IMR-90 (cell line): Measurements from ENCODE around the gene AK2. TPM values are rescaled to one million over a fixed set of nuclear protein-coding genes. Genes with fewer than 3 reads are reported as not detected.

Experiments used
- ATAC-seq: fragments of 200-7000 bp; cut with Tn5 transposase; 2 replicates; pipeline ENCODE4 v1.9.1; 2020; ENCODE audit warnings: low read depth, mild to moderate bottlenecking, moderate library complexity
- BruUV-seq: library from RNA; stranded (reverse); fragments of 400-500 nt; replicated peaks from 2 replicates; lab custom pipeline; 2021; lab: Mats Ljungman, UMichigan
- CTCF ChIA-PET: fragments of 300-600 bp; formaldehyde crosslinking; extraction: SDS; loops from one replicate; lab custom pipeline; 2021; ENCODE audit warnings: antibody characterized with exemption; lab: Yijun Ruan, JAX
- POLR2A ChIA-PET: fragments of 300-600 bp; sonication (Branson Sonifier 250); formaldehyde crosslinking; loops from one replicate; lab custom pipeline; 2022; ENCODE audit warnings: antibody characterized with exemption; ENCODE audit not compliant: unreplicated experiment; lab: Charles Lee
- DNase-seq: peaks from one replicate; pipeline ENCODE4 v3.0.0; 2013
- H2AFZ ChIP-seq: replicated peaks from 2 replicates; pipeline ENCODE3; 2013; ENCODE audit warnings: low read length, mild to moderate bottlenecking; ENCODE audit not compliant: poor library complexity
- H2AK5ac ChIP-seq: 2 replicates; pipeline ENCODE4 v1.6.1; 2013; ENCODE audit warnings: low read depth, low read length, inconsistent platforms
- H2AK9ac ChIP-seq: replicated peaks from 2 replicates; pipeline ENCODE3; 2013; ENCODE audit warnings: mild to moderate bottlenecking, low read depth, low read length, moderate library complexity; ENCODE audit not compliant: poor library complexity
- H2BK120ac ChIP-seq: 2 replicates; pipeline ENCODE4 v1.6.1; 2013; ENCODE audit warnings: low read depth, low read length, inconsistent platforms
- H2BK15ac ChIP-seq: 3 replicates; pipeline ENCODE4 v1.6.1; 2013; ENCODE audit warnings: low read depth, low read length, inconsistent platforms
- H2BK20ac ChIP-seq: 2 replicates; pipeline ENCODE4 v1.6.1; 2013; ENCODE audit warnings: low read depth, mild to moderate bottlenecking, inconsistent platforms, low read length, moderate library complexity
- H2BK5ac ChIP-seq: 2 replicates; pipeline ENCODE4 v1.6.1; 2013; ENCODE audit warnings: mild to moderate bottlenecking, low read depth, low read length, inconsistent platforms; ENCODE audit not compliant: poor library complexity, severe bottlenecking
- H3K14ac ChIP-seq: replicated peaks from 2 replicates; pipeline ENCODE4 v1.6.1; 2013; ENCODE audit warnings: low read depth, low read length, inconsistent platforms
- H3K18ac ChIP-seq: 2 replicates; pipeline ENCODE4 v1.6.1; 2013; ENCODE audit warnings: low read depth, low read length, control low read depth
- H3K23ac ChIP-seq: 2 replicates; pipeline ENCODE4 v1.6.1; 2013; ENCODE audit warnings: low read depth, low read length, inconsistent platforms
- H3K27ac ChIP-seq: 2 replicates; pipeline ENCODE4 v1.5.1; 2013; ENCODE audit warnings: mild to moderate bottlenecking, control low read depth, low read length; ENCODE audit not compliant: insufficient read depth
- H3K27me3 ChIP-seq: 2 replicates; pipeline ENCODE4 v1.6.1; 2013; ENCODE audit warnings: low read length; ENCODE audit not compliant: control insufficient read depth, insufficient read depth
- H3K36me3 ChIP-seq: 2 replicates; pipeline ENCODE4 v1.6.1; 2013; ENCODE audit warnings: low read length, mixed read lengths; ENCODE audit not compliant: control insufficient read depth, insufficient read depth
- H3K4ac ChIP-seq: 2 replicates; pipeline ENCODE4 v1.6.1; 2013; ENCODE audit warnings: low read depth, low read length, inconsistent platforms
- H3K4me1 ChIP-seq: 2 replicates; pipeline ENCODE4 v1.6.1; 2013; ENCODE audit warnings: low read length, mixed read lengths; ENCODE audit not compliant: control insufficient read depth, insufficient read depth
- H3K4me2 ChIP-seq: 2 replicates; pipeline ENCODE4 v1.6.1; 2013; ENCODE audit warnings: low read depth, mild to moderate bottlenecking, control low read depth, low read length, moderate library complexity
- H3K4me3 ChIP-seq: 2 replicates; pipeline ENCODE4 v1.5.1; 2013; ENCODE audit warnings: low read depth, mild to moderate bottlenecking, control low read depth, low read length, moderate library complexity; ENCODE audit not compliant: insufficient read depth
- H3K56ac ChIP-seq: 2 replicates; pipeline ENCODE4 v1.6.1; 2013; ENCODE audit warnings: low read length, inconsistent platforms; ENCODE audit not compliant: insufficient read depth; ENCODE audit errors: extremely low read depth
- H3K79me1 ChIP-seq, 2 experiments: 2 replicates each; pipeline ENCODE4 v1.6.1; 2013; ENCODE audit warnings: low read length in 2 of 2, inconsistent platforms in 1 of 2, low read depth in 1 of 2
- H3K9ac ChIP-seq: 2 replicates; pipeline ENCODE4 v1.6.1; 2013; ENCODE audit warnings: low read depth, low read length, control low read depth
- H3K9me1 ChIP-seq: 2 replicates; pipeline ENCODE4 v1.6.1; 2013; ENCODE audit warnings: low read length, inconsistent platforms; ENCODE audit not compliant: insufficient read depth
- H3K9me3 ChIP-seq: 2 replicates; pipeline ENCODE4 v1.6.1; 2013; ENCODE audit warnings: low read length; ENCODE audit not compliant: control insufficient read depth, insufficient read depth
- H4K20me1 ChIP-seq: 2 replicates; pipeline ENCODE4 v1.6.1; 2013; ENCODE audit warnings: low read length, inconsistent platforms; ENCODE audit not compliant: insufficient read depth
- H4K5ac ChIP-seq: 2 replicates; pipeline ENCODE4 v1.6.1; 2013; ENCODE audit warnings: mild to moderate bottlenecking, low read depth, low read length, control low read depth
- H4K8ac ChIP-seq, 2 experiments: 2 replicates each; pipeline ENCODE4 v1.6.1; 2013; ENCODE audit warnings: low read depth in 2 of 2, low read length in 2 of 2, control low read depth in 1 of 2, inconsistent platforms in 1 of 2
- H4K91ac ChIP-seq: 2 replicates; pipeline ENCODE4 v1.6.1; 2013; ENCODE audit warnings: low read depth, low read length, inconsistent platforms; ENCODE audit not compliant: insufficient read depth
- CEBPB ChIP-seq: IDR thresholded peaks from 2 replicates; pipeline ENCODE4 v1.6.1; 2012; ENCODE audit warnings: low read depth, low read length, improper control_type of control experiment
- WGBS, 2 experiments: methylation state at CpG; one replicate each; pipeline versions ENCODE4 v1.1.5 to v1.1.7; 2013; ENCODE audit warnings: missing lambda C conversion rate in 2 of 2; ENCODE audit not compliant: insufficient read length in 1 of 2; ENCODE audit errors: extremely low coverage in 2 of 2; 5-methylcytosine and 5-hydroxymethylcytosine counted together
- dilution Hi-C: fragments of 300-500 bp; cut with HindIII; formaldehyde crosslinking; loops from one replicate; pipeline ENCODE4 v1.14.3; 2018; ENCODE audit warnings: low sequenced_read_pairs; ENCODE audit not compliant: unreplicated experiment
- in situ Hi-C: fragments of 300-500 bp; cut with MboI; formaldehyde crosslinking; loops from 3 replicates; pipeline ENCODE4 v1.14.3; 2019; ENCODE audit warnings: low sequenced_read_pairs, inconsistent platforms, mixed read lengths
- intact Hi-C: fragments of 100-400 bp; cut with micrococcal nuclease; formaldehyde crosslinking; loops from 2 replicates; pipeline ENCODE4 v1.10.0; 2022
- polyA plus RNA-seq, 3 experiments: library from polyadenylated mRNA; depleted of rRNA; stranded (reverse); fragments of >200 nt; gene quantifications; 2 replicates each; pipeline ENCODE4 v1.2.3, GENCODE V29; 2012; ENCODE audit warnings: low replicate concordance in 1 of 3
- total RNA-seq: library from RNA; depleted of rRNA; stranded (reverse); fragments of >200 nt; gene quantifications from 2 replicates; pipeline ENCODE4 v1.2.3, GENCODE V29; 2012

The AK2 gene
- total and polyA plus RNA-seq, 2 of the 4 experiments (the other 2 are of a cell fraction): 118 to 203 TPM

GRCh38 chr1:32998064-32998463 lies 38.6 kb downstream of the AK2 start:
- no peak overlapping the region for H2BK20ac ChIP-seq
- no peak overlapping the region for H3K4me2 ChIP-seq
- no peak overlapping the region for H2BK15ac ChIP-seq
- no peak for DNase-seq
- peaks cover 0 to 15% of the 10 kb centered on the region in 2 experiments; a peak in 2 of 4 replicates for H3K79me1 ChIP-seq
- ChIA-PET POLR2A (interaction anchor here (0.5 kb wide), 1 partner anchor 798 kb away, joined by 11 read pairs; the partner anchor contains the start of gene CCDC28B), CTCF (interaction anchor here (1.1 to 2.6 kb wide), 2 partner anchors 9 to 64 kb away, joined by 3 to 10 read pairs; no protein-coding TSS in a partner anchor)
- H2AK9ac ChIP-seq: peak overlapping the region; percentile 5
- no peaks in the 10 kb centered on the region for H3K27me3 ChIP-seq
- H2BK120ac ChIP-seq: no peak overlapping the region
- no peak overlapping the region for H2AFZ ChIP-seq
- H3K23ac ChIP-seq: no peak overlapping the region
- H3K56ac ChIP-seq: no peak overlapping the region
- intact Hi-C loops (no loop called here), dilution Hi-C loops (no loop called here), in situ Hi-C loops (no loop called here)
- H2BK5ac ChIP-seq: peak overlapping the region; percentile 69
- no peak overlapping the region for H4K91ac ChIP-seq
- no peak for ATAC-seq
- no peak overlapping the region for H3K9ac ChIP-seq
- H3K4ac ChIP-seq: peak overlapping the region; percentile 22; the same call in 1 of the 2 replicates
- H3K18ac ChIP-seq: no peak overlapping the region
- peak overlapping the region; percentile 43 for H3K14ac ChIP-seq
- H4K5ac ChIP-seq: no peak overlapping the region
- H3K36me3 ChIP-seq: no peaks in the 10 kb centered on the region
- no peaks in the 10 kb centered on the region for H3K9me3 ChIP-seq
- TF ChIP-seq CEBPB: no peak
- H4K8ac ChIP-seq: peak overlapping the region in 1 of 2 experiments; percentile 11; a peak in 1 of 4 replicates
- no peak overlapping the region for H3K4me3 ChIP-seq
- peak overlapping the region; percentile 43; the same call in 1 of the 2 replicates for H2AK5ac ChIP-seq
- BruUV-seq: no TSS peak
- peaks cover 17% of the 10 kb centered on the region for H3K4me1 ChIP-seq
- H3K9me1 ChIP-seq: peaks cover 28% of the 10 kb centered on the region
- peak overlapping the region; percentile 9; the same call in 1 of the 2 replicates for H3K27ac ChIP-seq
- no peaks in the 10 kb centered on the region for H4K20me1 ChIP-seq
- WGBS, 2 experiments: 66% methylated on average over 2 of the region's 5 CpGs; no CpG with 5 or more reads in 1 of the 2 experiments
